AG04449 (cell line): ENCODE results near the gene SPATA25.

Source experiments
- CTCF ChIA-PET: fragments of 350-600 bp; formaldehyde crosslinking; extraction: SDS; loops from one replicate; lab custom pipeline; 2021; ENCODE audit warnings: antibody characterized with exemption; lab: Yijun Ruan, JAX
- POLR2A ChIA-PET: fragments of 400-600, 350-600 bp; formaldehyde crosslinking; extraction: SDS; loops from one replicate; lab custom pipeline; 2020; ENCODE audit warnings: antibody characterized with exemption, inconsistent platforms; lab: Yijun Ruan, JAX
- DNase-seq: peaks from one replicate; pipeline ENCODE4 v3.0.0-alpha.2; 2010; ENCODE audit warnings: low read depth, low spot score
- H3K4me3 ChIP-seq: 2 replicates; pipeline ENCODE4 v1.5.1; 2011; ENCODE audit warnings: low read depth, mild to moderate bottlenecking, control low read depth, low read length
- CTCF ChIP-seq: IDR thresholded peaks from one replicate; pipeline ENCODE4 v1.5.1; 2011; ENCODE audit warnings: mild to moderate bottlenecking, moderate library complexity, low read length, control low read depth, inconsistent platforms; ENCODE audit not compliant: insufficient read depth; ENCODE audit errors: missing control alignments

Gene SPATA25

GRCh38 chr20:45927071-45927878, 39.9 kb upstream of the SPATA25 start:
- CTCF ChIA-PET: interaction anchor here (0.8 to 1.6 kb wide), 4 partner anchors 37 to 103 kb away, joined by 3 to 8 read pairs (median 4); partner anchors contain the start of genes CTSA and NEURL2
- H3K4me3 ChIP-seq: no peak overlapping the region
- no peak for DNase-seq
- no peak for TF ChIP-seq CTCF
- POLR2A ChIA-PET: interaction anchor here (1.1 kb wide), 2 partner anchors 22 to 33 kb away, joined by 3 read pairs; no protein-coding TSS in a partner anchor

GRCh38 chr20:45926731-45927070, 39.3 kb upstream of the SPATA25 start:
- no peak overlapping the region for H3K4me3 ChIP-seq
- CTCF ChIA-PET: interaction anchor here (0.8 kb wide), 1 partner anchor 37 kb away, joined by 3 read pairs; no protein-coding TSS in a partner anchor
- POLR2A ChIA-PET: interaction anchor here (4.8 kb wide), 1 partner anchor 8 kb away, joined by 31 read pairs; the partner anchor contains the start of gene PCIF1
- TF ChIP-seq CTCF: no peak
- DNase-seq: no peak

- POLR2A ChIA-PET: interaction anchor here (4.8 kb wide), 1 partner anchor 8 kb away, joined by 31 read pairs; the partner anchor contains the start of gene PCIF1
- no peak for TF ChIP-seq CTCF
- CTCF ChIA-PET: interaction anchor here (0.7 to 1.9 kb wide), 2 partner anchors 7 to 36 kb away, joined by 3 to 4 read pairs; no protein-coding TSS in a partner anchor
- DNase-seq: no peak
- H3K4me3 ChIP-seq: no peak overlapping the region
Measured at GRCh38 chr20:45925821-45926506, 38.5 kb upstream of the SPATA25 start.

- POLR2A ChIA-PET: interaction anchor here (1.1 to 4.8 kb wide), 2 partner anchors 10 to 12 kb away, joined by 4 to 31 read pairs; partner anchors contain the start of gene PCIF1
- CTCF ChIA-PET: interaction anchor here (1.2 to 1.9 kb wide), 3 partner anchors 9 to 45 kb away, joined by 4 to 5 read pairs (median 4); no protein-coding TSS in a partner anchor
- no peak for TF ChIP-seq CTCF
- no peak overlapping the region for H3K4me3 ChIP-seq
- no peak for DNase-seq
Measured at GRCh38 chr20:45924391-45925261, 37.2 kb upstream of the SPATA25 start.

- CTCF ChIA-PET: interaction anchor here (2.0 kb wide), 1 partner anchor 12 kb away, joined by 5 read pairs; no protein-coding TSS in a partner anchor
- POLR2A ChIA-PET: interaction anchor here (4.8 kb wide), 1 partner anchor 13 kb away, joined by 31 read pairs; the partner anchor contains the start of gene PCIF1
- TF ChIP-seq CTCF: no peak
Measured at GRCh38 chr20:45921337-45922189, 34.1 kb upstream of the SPATA25 start.

More at GRCh38 chr20:45921337-45922189, 34.1 kb upstream of the SPATA25 start:
- H3K4me3 ChIP-seq: no peak overlapping the region
- DNase-seq: no peak
